ENCODE data around the gene SLC35F1. TPM values are rescaled to one million over a fixed set of nuclear protein-coding genes. Genes with fewer than 3 reads are reported as not detected.
A peak's percentile ranks its signal among the peaks of the same experiment; 100 is the strongest.
"Not testable (repeated sequence)": the region's sequence is repeated elsewhere in the genome, so short reads cannot be mapped to it uniquely, and the experiment has no call there.

Gene SLC35F1
- 35.1 and 38.6 TPM in 2 replicates for polyA plus RNA-seq
- polyA minus RNA-seq, result 85.7 and 96.2 TPM in 2 replicates

- Histone ChIP-seq H3K9ac (ENCODE audit: low read length) (peak within 1 kb of the TSS; percentile 76), H3K36me3 (ENCODE audit: insufficient read depth, low read length) (no peaks in the 10 kb centered on the region), H3K9me2 (ENCODE audit: insufficient read depth, low read length) (no peaks in the 10 kb centered on the region), H3K27ac (ENCODE audit: low read length) (peak within 1 kb of the TSS; percentile 72), H3F3A (ENCODE audit: insufficient read depth, low read length, poor library complexity, severe bottlenecking) (peaks cover 4% of the 10 kb centered on the region), H3K79me2 (replicated peaks; ENCODE audit: insufficient read depth, low read length) (peaks cover 33% of the 10 kb centered on the region), H3K27me3 (ENCODE audit: insufficient read depth, low read depth, low read length) (no peaks in the 10 kb centered on the region), H3K9me3 (ENCODE audit: low read length) (no peaks in the 10 kb centered on the region), H4K20me1 (ENCODE audit: insufficient read depth) (no peaks in the 10 kb centered on the region), H3K4me3 (ENCODE audit: low read length) (peak within 1 kb of the TSS; percentile 93), H3K4me2 (ENCODE audit: low read length) (peak within 1 kb of the TSS; percentile 75), H2AFZ (ENCODE audit: low read depth, low read length) (peak within 1 kb of the TSS; percentile 59)
- TF ChIP-seq, protein P1, sequence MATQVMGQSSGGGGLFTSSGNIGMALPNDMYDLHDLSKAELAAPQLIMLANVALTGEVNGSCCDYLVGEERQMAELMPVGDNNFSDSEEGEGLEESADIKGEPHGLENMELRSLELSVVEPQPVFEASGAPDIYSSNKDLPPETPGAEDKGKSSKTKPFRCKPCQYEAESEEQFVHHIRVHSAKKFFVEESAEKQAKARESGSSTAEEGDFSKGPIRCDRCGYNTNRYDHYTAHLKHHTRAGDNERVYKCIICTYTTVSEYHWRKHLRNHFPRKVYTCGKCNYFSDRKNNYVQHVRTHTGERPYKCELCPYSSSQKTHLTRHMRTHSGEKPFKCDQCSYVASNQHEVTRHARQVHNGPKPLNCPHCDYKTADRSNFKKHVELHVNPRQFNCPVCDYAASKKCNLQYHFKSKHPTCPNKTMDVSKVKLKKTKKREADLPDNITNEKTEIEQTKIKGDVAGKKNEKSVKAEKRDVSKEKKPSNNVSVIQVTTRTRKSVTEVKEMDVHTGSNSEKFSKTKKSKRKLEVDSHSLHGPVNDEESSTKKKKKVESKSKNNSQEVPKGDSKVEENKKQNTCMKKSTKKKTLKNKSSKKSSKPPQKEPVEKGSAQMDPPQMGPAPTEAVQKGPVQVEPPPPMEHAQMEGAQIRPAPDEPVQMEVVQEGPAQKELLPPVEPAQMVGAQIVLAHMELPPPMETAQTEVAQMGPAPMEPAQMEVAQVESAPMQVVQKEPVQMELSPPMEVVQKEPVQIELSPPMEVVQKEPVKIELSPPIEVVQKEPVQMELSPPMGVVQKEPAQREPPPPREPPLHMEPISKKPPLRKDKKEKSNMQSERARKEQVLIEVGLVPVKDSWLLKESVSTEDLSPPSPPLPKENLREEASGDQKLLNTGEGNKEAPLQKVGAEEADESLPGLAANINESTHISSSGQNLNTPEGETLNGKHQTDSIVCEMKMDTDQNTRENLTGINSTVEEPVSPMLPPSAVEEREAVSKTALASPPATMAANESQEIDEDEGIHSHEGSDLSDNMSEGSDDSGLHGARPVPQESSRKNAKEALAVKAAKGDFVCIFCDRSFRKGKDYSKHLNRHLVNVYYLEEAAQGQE (IDR thresholded peaks at IDR 0.05; ENCODE audit: borderline replicate concordance), result peak; percentile 33
- TF ChIP-seq TAF1 (IDR thresholded peaks at IDR 0.05; ENCODE audit: low read depth) (no peak), POLR2AphosphoS5 (IDR thresholded peaks at IDR 0.05) (peak; percentile 57), EP300 (conservative IDR thresholded peaks at IDR 0.05; ENCODE audit: poor library complexity, severe bottlenecking) (no peak), SMC3 (conservative IDR thresholded peaks at IDR 0.05; ENCODE audit: poor library complexity) (peak; percentile 66), MXI1 (conservative IDR thresholded peaks at IDR 0.05; ENCODE audit: poor library complexity, severe bottlenecking) (no peak), EZH2 (IDR thresholded peaks at IDR 0.05; ENCODE audit: borderline replicate concordance, insufficient read depth, low read length, poor library complexity, severe bottlenecking) (no peak), RAD21 (conservative IDR thresholded peaks at IDR 0.05) (peak; percentile 58)
- TF ChIP-seq, protein P2, sequence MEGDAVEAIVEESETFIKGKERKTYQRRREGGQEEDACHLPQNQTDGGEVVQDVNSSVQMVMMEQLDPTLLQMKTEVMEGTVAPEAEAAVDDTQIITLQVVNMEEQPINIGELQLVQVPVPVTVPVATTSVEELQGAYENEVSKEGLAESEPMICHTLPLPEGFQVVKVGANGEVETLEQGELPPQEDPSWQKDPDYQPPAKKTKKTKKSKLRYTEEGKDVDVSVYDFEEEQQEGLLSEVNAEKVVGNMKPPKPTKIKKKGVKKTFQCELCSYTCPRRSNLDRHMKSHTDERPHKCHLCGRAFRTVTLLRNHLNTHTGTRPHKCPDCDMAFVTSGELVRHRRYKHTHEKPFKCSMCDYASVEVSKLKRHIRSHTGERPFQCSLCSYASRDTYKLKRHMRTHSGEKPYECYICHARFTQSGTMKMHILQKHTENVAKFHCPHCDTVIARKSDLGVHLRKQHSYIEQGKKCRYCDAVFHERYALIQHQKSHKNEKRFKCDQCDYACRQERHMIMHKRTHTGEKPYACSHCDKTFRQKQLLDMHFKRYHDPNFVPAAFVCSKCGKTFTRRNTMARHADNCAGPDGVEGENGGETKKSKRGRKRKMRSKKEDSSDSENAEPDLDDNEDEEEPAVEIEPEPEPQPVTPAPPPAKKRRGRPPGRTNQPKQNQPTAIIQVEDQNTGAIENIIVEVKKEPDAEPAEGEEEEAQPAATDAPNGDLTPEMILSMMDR (IDR thresholded peaks at IDR 0.05; ENCODE audit: poor library complexity, severe bottlenecking), result peak; percentile 82
Observed at GRCh38 chr6:117906958-117907600, at the start of gene SLC35F1. Gene SLC35F1 (plus strand): TSS chr6:117907264.

DNA sequence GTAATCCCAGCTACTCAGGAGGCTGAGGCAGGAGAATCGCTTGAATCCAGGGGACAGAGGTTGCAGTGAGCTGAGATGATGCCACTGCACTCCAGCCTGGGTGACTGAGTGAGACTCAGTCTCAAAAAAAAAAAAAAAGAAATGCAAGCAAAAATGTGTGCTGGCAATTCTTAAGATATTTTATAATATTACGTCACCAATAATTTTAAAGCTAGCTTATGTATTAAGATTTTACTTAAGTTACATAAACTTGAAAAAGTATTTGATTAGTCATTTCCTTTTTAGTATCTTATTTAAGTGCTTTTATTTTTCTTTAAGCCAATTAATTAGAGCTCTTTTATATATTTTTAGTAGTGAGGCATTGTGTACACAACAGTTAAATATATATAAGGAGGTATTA lies 48.5 kb upstream of the SLC35F1 start:
- H3K27me3 ChIP-seq (ENCODE audit: insufficient read depth, low read depth, low read length); H3K79me2 ChIP-seq (replicated peaks; ENCODE audit: insufficient read depth, low read length); H3K9ac ChIP-seq (ENCODE audit: low read length); H3K27ac ChIP-seq (ENCODE audit: low read length); H3K9me2 ChIP-seq (ENCODE audit: insufficient read depth, low read length); H3K4me2 ChIP-seq (ENCODE audit: low read length); H4K20me1 ChIP-seq (ENCODE audit: insufficient read depth); H3K36me3 ChIP-seq (ENCODE audit: insufficient read depth, low read length); H2AFZ ChIP-seq (ENCODE audit: low read depth, low read length); H3F3A ChIP-seq (ENCODE audit: insufficient read depth, low read length, poor library complexity, severe bottlenecking); H3K9me3 ChIP-seq (ENCODE audit: low read length); H3K4me3 ChIP-seq (ENCODE audit: low read length): not testable (repeated sequence)

All from neural cell (in vitro differentiated cells).